ENCODE measurements around the gene PALD1. TPM values are rescaled to one million over a fixed set of nuclear protein-coding genes. Genes with fewer than 3 reads are reported as not detected.

Gene PALD1
- total RNA-seq, 2 experiments from 2014 or later: 0.36 to 0.44 TPM

- no peaks in the 10 kb centered on the region for H3K27me3 Mint-ChIP-seq
- intact Hi-C loops (cut with DNase I, micrococcal nuclease): no loop called here
- no peaks in the 10 kb centered on the region for H3K4me1 Mint-ChIP-seq (ENCODE audit: low read depth)
- ChIA-PET CTCF (no interaction called here), POLR2A (no interaction called here)
- no peaks in the 10 kb centered on the region for H3K9me3 ChIP-seq (ENCODE audit: control insufficient read depth in 1 of 2, insufficient read depth in 1 of 2, low read length in 2 of 2)
- no peak overlapping the region for H3K4me3 Mint-ChIP-seq
- H3K27ac Mint-ChIP-seq: no peak overlapping the region
- no peak for DNase-seq
- H3K36me3 ChIP-seq (ENCODE audit: insufficient read depth, low read length): no peaks in the 10 kb centered on the region
- H3K36me3 Mint-ChIP-seq (ENCODE audit: low read depth): no peaks in the 10 kb centered on the region
- H3K4me3 ChIP-seq (ENCODE audit: low read length): no peak overlapping the region
- no peak for TF ChIP-seq CTCF (IDR thresholded peaks at IDR 0.05)
- H3K27ac ChIP-seq (ENCODE audit: low read depth in 1 of 2, low read length in 2 of 2): no peak overlapping the region
- no peaks in the 10 kb centered on the region for H3K9me3 Mint-ChIP-seq
- no peaks in the 10 kb centered on the region for H3K4me1 ChIP-seq (ENCODE audit: insufficient read depth, low read length)
- ATAC-seq (ENCODE audit: poor library complexity): no peak
- H3K27me3 ChIP-seq (ENCODE audit: control insufficient read depth in 1 of 2, insufficient read depth in 2 of 2, low read length in 2 of 2): no peaks in the 10 kb centered on the region
These were observed 9.3 kb downstream of the PALD1 start for GRCh38 chr10:70487824-70488223.

GRCh38 chr10:70490142-70490541, 11.6 kb downstream of the PALD1 start:
- TF ChIP-seq CTCF (IDR thresholded peaks at IDR 0.05): no peak
- Histone ChIP-seq H3K27me3 (ENCODE audit: control insufficient read depth in 1 of 2, insufficient read depth in 2 of 2, low read length in 2 of 2) (no peaks in the 10 kb centered on the region), H3K4me1 (ENCODE audit: insufficient read depth, low read length) (peaks cover 14% of the 10 kb centered on the region), H3K9me3 (ENCODE audit: control insufficient read depth in 1 of 2, insufficient read depth in 1 of 2, low read length in 2 of 2) (no peaks in the 10 kb centered on the region), H3K36me3 (ENCODE audit: insufficient read depth, low read length) (no peaks in the 10 kb centered on the region), H3K4me3 (ENCODE audit: low read length) (no peak overlapping the region), H3K27ac (ENCODE audit: low read depth in 1 of 2, low read length in 2 of 2) (no peak overlapping the region)
- intact Hi-C loops (cut with DNase I, micrococcal nuclease): no loop called here
- ChIA-PET CTCF (no interaction called here), POLR2A (interaction anchor here (1.1 kb wide), 1 partner anchor 12 kb away, joined by 3 read pairs; the partner anchor contains the start of gene PALD1)
- Mint-ChIP-seq H3K4me1 (ENCODE audit: low read depth) (peaks cover 12% of the 10 kb centered on the region), H3K36me3 (ENCODE audit: low read depth) (no peaks in the 10 kb centered on the region), H3K27me3 (no peaks in the 10 kb centered on the region), H3K9me3 (no peaks in the 10 kb centered on the region), H3K27ac (no peak overlapping the region), H3K4me3 (no peak overlapping the region)
- ATAC-seq (ENCODE audit: poor library complexity): no peak
- DNase-seq: no peak

GRCh38 chr10:70491614-70492013, 13.0 kb downstream of the PALD1 start:
- H3K4me1 Mint-ChIP-seq (ENCODE audit: low read depth): peaks cover 15% of the 10 kb centered on the region
- H3K9me3 Mint-ChIP-seq: no peaks in the 10 kb centered on the region
- no peaks in the 10 kb centered on the region for H3K27me3 Mint-ChIP-seq
- H3K36me3 ChIP-seq (ENCODE audit: insufficient read depth, low read length): no peaks in the 10 kb centered on the region
- no peak overlapping the region for H3K27ac Mint-ChIP-seq
- no peak for TF ChIP-seq CTCF (IDR thresholded peaks at IDR 0.05)
- ATAC-seq (ENCODE audit: poor library complexity): no peak
- H3K4me3 ChIP-seq (ENCODE audit: low read length): no peak overlapping the region
- intact Hi-C loops (cut with DNase I, micrococcal nuclease): no loop called here
- DNase-seq: no peak
- peaks cover 14% of the 10 kb centered on the region for H3K4me1 ChIP-seq (ENCODE audit: insufficient read depth, low read length)
- no peak overlapping the region for H3K4me3 Mint-ChIP-seq
- H3K36me3 Mint-ChIP-seq (ENCODE audit: low read depth): no peaks in the 10 kb centered on the region
- H3K27ac ChIP-seq (ENCODE audit: low read depth in 1 of 2, low read length in 2 of 2): no peak overlapping the region
- POLR2A ChIA-PET: no interaction called here
- H3K9me3 ChIP-seq (ENCODE audit: control insufficient read depth in 1 of 2, insufficient read depth in 1 of 2, low read length in 2 of 2): no peaks in the 10 kb centered on the region
- no peaks in the 10 kb centered on the region for H3K27me3 ChIP-seq (ENCODE audit: control insufficient read depth in 1 of 2, insufficient read depth in 2 of 2, low read length in 2 of 2)
- CTCF ChIA-PET: no interaction called here

Data from CD4-positive, alpha-beta T cell (primary cell).